ENCODE results near the gene ZNF275.
"Not testable (repeated sequence)": the region's sequence is repeated elsewhere in the genome, so short reads cannot be mapped to it uniquely, and the experiment has no call there.

The ZNF275 gene

GRCh38 chrX:153361781-153362397 lies 27.9 kb downstream of the ZNF275 start:
- DNase-seq, result no peak

GRCh38 chrX:153365670-153366069 lies 31.7 kb downstream of the ZNF275 start:
- DNase-seq, result no peak

DNA sequence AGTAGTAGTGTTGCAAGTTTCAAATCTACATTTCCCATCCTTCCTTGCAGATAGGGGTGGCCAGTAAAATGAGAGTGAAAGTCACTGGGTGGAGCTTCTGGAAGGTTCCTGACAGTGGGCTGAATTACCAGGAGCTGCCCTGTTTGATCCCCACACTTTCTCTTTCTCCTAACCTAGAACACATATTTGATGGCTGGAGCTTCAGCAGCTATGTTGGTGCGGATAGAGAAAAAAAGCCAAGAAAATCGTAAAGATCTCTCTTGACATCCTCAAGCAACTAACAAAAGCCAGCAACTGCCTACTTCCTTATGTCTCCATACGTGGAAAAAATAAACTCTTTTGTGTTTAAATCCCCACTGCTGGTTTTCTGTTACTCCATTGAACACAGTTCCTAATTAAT lies 32.2 kb downstream of the ZNF275 start:
- DNase-seq, result no peak

DNA sequence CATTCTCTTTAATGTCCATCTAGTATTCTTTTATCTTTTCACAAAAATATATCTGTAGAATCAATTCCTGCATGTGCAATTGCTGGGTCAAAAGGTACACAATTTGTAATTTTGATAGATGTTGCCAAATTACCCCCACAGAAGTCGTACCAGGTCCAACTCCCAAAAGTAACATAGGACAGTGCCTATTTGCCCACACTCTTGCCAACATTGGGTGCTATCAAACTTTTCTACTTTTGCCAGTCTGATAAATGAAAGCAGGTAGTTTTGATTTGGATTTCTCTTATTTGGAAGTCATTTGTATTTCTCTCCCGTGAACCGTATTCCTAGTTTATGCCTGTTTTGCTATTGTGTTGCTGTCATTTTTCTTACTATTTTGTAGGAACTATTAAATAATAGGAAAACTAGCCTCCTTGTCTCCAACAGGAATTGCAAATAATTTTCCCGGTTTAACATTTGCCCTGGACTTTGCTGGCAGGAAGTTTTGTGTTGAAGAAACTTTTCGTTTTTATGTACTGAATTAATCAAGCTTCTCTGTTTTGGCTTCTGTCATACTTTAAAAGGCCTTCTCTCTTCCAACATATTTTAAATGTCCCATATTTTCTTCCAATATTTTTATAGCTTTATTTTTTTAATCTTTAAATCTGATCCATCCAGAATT lies 33.1 kb downstream of the ZNF275 start:
- no peak for DNase-seq

GRCh38 chrX:153370293-153371055 lies 36.5 kb downstream of the ZNF275 start:
- DNase-seq, result peak; percentile 3

GRCh38 chrX:153371256-153371655 lies 37.3 kb downstream of the ZNF275 start:
- no peak for DNase-seq

GRCh38 chrX:153372949-153373348 lies 39.0 kb downstream of the ZNF275 start:
- no peak for DNase-seq

- DNase-seq, result no peak
Measured at GRCh38 chrX:153374426-153374825, 40.5 kb downstream of the ZNF275 start.

- no peak for DNase-seq
Measured at GRCh38 chrX:153375571-153375970, 41.6 kb downstream of the ZNF275 start.

DNA sequence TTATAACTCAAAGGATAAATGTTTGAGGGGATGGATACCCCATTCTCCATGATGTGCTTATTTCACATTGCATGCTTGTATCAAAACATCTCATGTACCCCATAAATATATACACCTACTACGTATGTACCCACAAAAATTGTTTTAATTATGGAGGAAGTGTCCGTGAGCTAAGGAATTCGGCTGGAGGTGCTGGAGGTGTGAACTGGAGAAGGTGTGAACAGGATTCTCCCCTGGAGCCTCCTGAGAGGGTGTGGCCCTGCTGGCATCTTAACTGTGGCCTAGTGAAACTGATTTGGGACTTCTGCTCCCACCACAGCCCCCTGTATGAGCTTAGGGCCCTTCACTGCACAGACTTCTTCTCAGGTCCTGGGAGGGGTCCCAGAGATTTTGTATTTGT lies 43.8 kb downstream of the ZNF275 start:
- no peak for DNase-seq

GRCh38 chrX:153378607-153379006 lies 44.7 kb downstream of the ZNF275 start:
- no peak for DNase-seq

- DNase-seq, result no peak
Measured at GRCh38 chrX:153379508-153379907, 45.6 kb downstream of the ZNF275 start.

GRCh38 chrX:153379971-153380581 lies 46.1 kb downstream of the ZNF275 start:
- no peak for DNase-seq

- no peak for DNase-seq
Measured at GRCh38 chrX:153380691-153381090, 46.7 kb downstream of the ZNF275 start.

- peak; percentile 64 for DNase-seq
Measured at GRCh38 chrX:153381684-153382532, 48.0 kb downstream of the ZNF275 start.

- DNase-seq, result no peak
Measured at GRCh38 chrX:153382563-153383482, 48.9 kb downstream of the ZNF275 start.

GRCh38 chrX:153384390-153384789 lies 50.4 kb downstream of the ZNF275 start:
- DNase-seq, result no peak

DNA sequence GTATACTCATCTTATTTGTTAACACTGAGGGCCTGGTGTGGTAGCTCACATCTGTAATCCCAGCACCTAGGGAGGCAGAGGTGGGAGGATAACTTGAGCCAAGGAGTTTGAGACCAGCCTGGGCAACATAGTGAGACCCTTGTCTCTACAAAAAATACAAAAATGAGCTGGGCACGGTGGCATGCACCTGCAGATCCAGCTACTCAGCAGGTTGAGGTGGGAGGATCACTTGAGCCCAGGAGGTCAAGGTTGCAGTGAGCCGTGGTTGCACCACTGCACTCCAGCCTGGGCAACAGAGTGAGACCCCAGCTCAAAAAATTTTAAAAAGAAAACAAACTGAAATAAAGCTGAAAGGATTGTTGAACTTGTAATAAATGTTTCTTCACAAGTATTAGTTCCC lies 51.0 kb downstream of the ZNF275 start:
- not testable (repeated sequence) for DNase-seq

DNA sequence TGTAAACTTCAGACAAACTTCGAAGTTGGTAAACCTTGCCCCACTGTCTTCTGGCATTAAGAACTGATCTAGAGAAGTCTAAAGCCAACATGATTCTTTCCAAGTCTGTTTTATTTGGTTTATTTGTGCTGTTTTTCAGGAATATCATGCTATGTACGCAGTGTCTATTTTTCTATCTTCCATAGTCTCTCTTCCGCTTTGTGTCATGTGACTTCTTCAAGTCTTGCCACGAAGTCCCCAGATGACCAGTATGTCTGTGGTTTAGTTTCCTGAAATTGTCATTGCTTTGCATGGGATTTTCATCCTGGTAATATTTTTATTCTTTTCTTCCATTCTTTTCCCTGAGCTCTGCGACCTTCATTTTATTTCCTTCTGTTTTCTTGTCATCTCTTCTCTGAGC lies 52.1 kb downstream of the ZNF275 start:
- no peak for DNase-seq

DNA sequence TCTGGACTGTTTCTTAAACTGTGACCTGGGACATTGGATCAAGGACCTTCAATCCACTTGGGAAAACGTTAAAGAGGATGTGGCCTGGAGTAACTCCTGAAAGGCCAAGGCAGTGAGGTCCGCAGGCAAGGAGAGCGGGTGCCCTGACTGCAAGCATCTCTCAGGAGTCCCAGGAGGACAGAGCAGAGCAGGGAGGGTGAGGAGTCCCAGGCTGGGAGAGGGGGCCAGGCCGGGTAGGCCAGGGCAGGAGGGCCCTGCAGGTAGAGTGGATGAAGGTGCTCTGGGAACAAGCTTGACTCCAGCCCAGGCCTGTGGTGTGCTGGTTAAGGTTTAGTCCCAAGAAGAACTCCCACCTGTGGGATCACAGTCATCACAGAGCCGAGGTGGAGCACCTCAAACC lies 53.4 kb downstream of the ZNF275 start:
- DNase-seq, result no peak

DNA sequence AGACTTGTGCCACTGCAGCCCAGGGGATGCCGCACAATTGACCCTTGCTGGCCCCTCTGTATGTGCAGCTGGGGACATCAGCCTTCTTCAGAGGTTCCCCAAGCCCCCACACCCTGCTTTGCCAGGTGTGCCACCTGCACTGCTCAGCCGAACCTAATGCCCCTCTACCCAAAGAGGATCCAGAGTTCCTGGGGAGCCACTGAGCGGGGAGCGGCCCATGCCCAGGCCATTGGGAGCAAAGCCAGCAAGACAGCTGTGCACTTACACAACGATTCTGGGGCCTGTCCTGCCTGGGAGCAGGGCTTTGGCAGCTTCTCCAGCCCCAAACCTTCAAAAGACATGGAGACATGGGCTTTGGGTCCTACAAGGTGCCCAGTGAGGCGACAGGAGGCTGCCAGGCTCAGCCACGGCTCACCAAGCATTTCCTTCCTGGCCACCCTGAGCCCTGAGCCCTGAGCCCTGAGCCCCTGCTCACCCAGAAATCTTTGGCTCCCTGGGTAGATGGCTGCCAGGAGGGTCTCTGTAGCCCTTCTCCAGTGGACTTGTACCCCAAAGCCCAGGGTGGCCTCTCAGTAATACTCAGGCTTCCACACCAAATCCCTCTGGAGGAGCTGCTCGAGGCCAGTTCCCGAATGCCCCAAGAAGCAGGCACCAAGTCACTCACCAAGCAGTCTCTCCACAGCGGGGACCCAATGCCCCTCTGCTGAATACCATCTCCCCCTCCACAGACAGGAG lies 54.2 kb downstream of the ZNF275 start:
- DNase-seq, result no peak

Data from HCEC 1CT (cell line).